B cell (primary cell): ENCODE results near the gene UBA3. TPM values are rescaled to one million over a fixed set of nuclear protein-coding genes. Genes with fewer than 3 reads are reported as not detected.

Experiments
- ATAC-seq: fragments of 200-7000 bp; cut with Tn5 transposase; one replicate; pipeline ENCODE4 v1.10.0; 2021; ENCODE audit warnings: low read depth, mild to moderate bottlenecking, moderate number of reproducible peaks, moderate library complexity
- CTCF ChIA-PET: fragments of 350-600 bp; sonication (Branson Sonifier 250); formaldehyde crosslinking; loops from one replicate; lab custom pipeline; 2021; ENCODE audit warnings: antibody characterized with exemption, inconsistent platforms; lab: Charles Lee
- POLR2A ChIA-PET: fragments of 350-600 bp; sonication (Branson Sonifier 250); formaldehyde crosslinking; loops from one replicate; lab custom pipeline; 2021; ENCODE audit warnings: antibody characterized with exemption; lab: Charles Lee
- DNase-seq: peaks from one replicate; pipeline ENCODE4 v3.0.0; 2013
- H2AFZ ChIP-seq: 2 replicates; pipeline ENCODE4 v1.6.1; 2012; ENCODE audit warnings: mild to moderate bottlenecking, low read depth, low read length; ENCODE audit not compliant: insufficient read depth, poor library complexity, severe bottlenecking
- H3K27ac ChIP-seq, 2 donors: 1 replicate in 1 of 2; 2 replicates in 1 of 2; pipeline ENCODE4 v1.5.1; 2012 to 2013; ENCODE audit warnings: low read length in 2 of 2, mild to moderate bottlenecking in 2 of 2, moderate library complexity in 1 of 2
- H3K27me3 ChIP-seq, 4 experiments: fragments of 200-600 bp in 1 of 4; sonication (generic) in 1 of 4; replicated peaks in 1 of 4; 1 replicate in 2 of 4; 2 replicates in 2 of 4; pipeline versions ENCODE4 v1.6.1 to v1.7.0; 2013 to 2016; ENCODE audit warnings: low read length in 3 of 4, mild to moderate bottlenecking in 2 of 4, mixed read lengths in 1 of 4, moderate library complexity in 1 of 4; ENCODE audit not compliant: insufficient read depth in 4 of 4, control insufficient read depth in 3 of 4; ENCODE audit errors: control extremely low read depth in 1 of 4
- H3K36me3 ChIP-seq, 2 experiments: replicated peaks in 1 of 2; 1 replicate in 1 of 2; 2 replicates in 1 of 2; pipeline versions ENCODE4 v1.6.1 to v1.7.1; 2013; ENCODE audit warnings: low read length in 1 of 2; ENCODE audit not compliant: insufficient read depth in 2 of 2, control insufficient read depth in 1 of 2; ENCODE audit errors: control extremely low read depth in 1 of 2, extremely low read depth in 1 of 2
- H3K4me1 ChIP-seq, 2 donors: fragments of 200-600 bp in 1 of 2; sonication (generic) in 1 of 2; 1 replicate in 1 of 2; 2 replicates in 1 of 2; pipeline versions ENCODE4 v1.5.1 to v1.6.1; 2013 to 2017; ENCODE audit warnings: low read length in 2 of 2; ENCODE audit not compliant: control insufficient read depth in 2 of 2, insufficient read depth in 2 of 2
- H3K4me2 ChIP-seq: replicated peaks from 2 replicates; pipeline ENCODE3; 2012; ENCODE audit warnings: mild to moderate bottlenecking, low read depth, low read length; ENCODE audit not compliant: poor library complexity, severe bottlenecking
- H3K4me3 ChIP-seq, 5 experiments: fragments of 200-600 bp in 1 of 5; sonication (generic) in 1 of 5; 1 replicate in 3 of 5; 2 replicates in 2 of 5; pipeline versions ENCODE4 v1.5.1 to v1.7.0; 2011 to 2016; ENCODE audit warnings: low read length in 4 of 5, mild to moderate bottlenecking in 4 of 5, low read depth in 2 of 5, control low read depth in 1 of 5, moderate library complexity in 1 of 5; ENCODE audit not compliant: insufficient read depth in 1 of 5; ENCODE audit errors: control extremely low read depth in 1 of 5, extremely low read depth in 1 of 5
- H3K79me2 ChIP-seq: fragments of 200-600 bp; sonication (generic); one replicate; pipeline ENCODE4 v1.6.0; 2016; ENCODE audit warnings: low read length; ENCODE audit not compliant: control insufficient read depth, insufficient read depth
- H3K9ac ChIP-seq: fragments of 200-600 bp; sonication (generic); 2 replicates; pipeline ENCODE4 v1.6.1; 2017; ENCODE audit warnings: mild to moderate bottlenecking, low read length, moderate library complexity
- H3K9me3 ChIP-seq, 3 donors: one replicate each; pipeline versions ENCODE4 v1.6.1 to v1.7.1; 2013; ENCODE audit warnings: low read length in 2 of 3; ENCODE audit not compliant: control insufficient read depth in 2 of 3, insufficient read depth in 1 of 3; ENCODE audit errors: control extremely low read depth in 1 of 3
- H4K20me1 ChIP-seq: 2 replicates; pipeline ENCODE4 v1.6.0; 2012; ENCODE audit warnings: mild to moderate bottlenecking, low read length; ENCODE audit not compliant: insufficient read depth, control insufficient read depth, poor library complexity, severe bottlenecking
- H3K27ac Mint-ChIP-seq: one replicate; pipeline ENCODE4 v1.8.0; 2021; ENCODE audit warnings: mixed read lengths
- H3K27me3 Mint-ChIP-seq: one replicate; pipeline ENCODE4 v1.8.0; 2021; ENCODE audit warnings: mixed read lengths
- H3K4me1 Mint-ChIP-seq: one replicate; pipeline ENCODE4 v1.8.0; 2021; ENCODE audit warnings: mixed read lengths
- H3K4me3 Mint-ChIP-seq: one replicate; pipeline ENCODE4 v1.8.0; 2021; ENCODE audit warnings: mixed read lengths
- H3K9me3 Mint-ChIP-seq: one replicate; pipeline ENCODE4 v1.8.0; 2022; ENCODE audit warnings: mixed read lengths; ENCODE audit not compliant: insufficient read depth
- CTCF ChIP-seq: fragments of 200-600 bp; IDR thresholded peaks from one replicate; pipeline ENCODE4 v1.8.0; 2022; ENCODE audit warnings: antibody characterized with exemption, mild to moderate bottlenecking
- EZH2 ChIP-seq: IDR thresholded peaks from 2 replicates; pipeline ENCODE4 v1.6.1; 2012; ENCODE audit warnings: borderline replicate concordance, low read depth, mild to moderate bottlenecking, moderate library complexity, low read length; ENCODE audit not compliant: insufficient read depth, poor library complexity, severe bottlenecking
- WGBS: methylation state at CpG from one replicate; pipeline ENCODE4 v1.1.5; 2013; ENCODE audit warnings: missing lambda C conversion rate; ENCODE audit not compliant: insufficient coverage; 5-methylcytosine and 5-hydroxymethylcytosine counted together
- intact Hi-C: fragments of 100-400 bp; cut with micrococcal nuclease; formaldehyde crosslinking; loops from one replicate; pipeline ENCODE4 v1.10.0; 2022
- polyA plus RNA-seq: library from polyadenylated mRNA; depleted of rRNA; stranded (reverse); fragments of >200 nt; gene quantifications from 2 replicates; pipeline ENCODE4 v1.2.3, GENCODE V29; 2012
- total RNA-seq, 2 donors: library from RNA; stranded (reverse); fragments of 120-200 nt in 1 of 2; gene quantifications; 1 replicate in 1 of 2; 2 replicates in 1 of 2; pipeline versions ENCODE4 v1.2.3 to v1.2.4, GENCODE V29; 2013 to 2022

The UBA3 gene
- total and polyA plus RNA-seq, 2 donors (not counting 1 experiment from before 2014, with no cell fraction given), result 42.2 to 99.8 TPM

DNA sequence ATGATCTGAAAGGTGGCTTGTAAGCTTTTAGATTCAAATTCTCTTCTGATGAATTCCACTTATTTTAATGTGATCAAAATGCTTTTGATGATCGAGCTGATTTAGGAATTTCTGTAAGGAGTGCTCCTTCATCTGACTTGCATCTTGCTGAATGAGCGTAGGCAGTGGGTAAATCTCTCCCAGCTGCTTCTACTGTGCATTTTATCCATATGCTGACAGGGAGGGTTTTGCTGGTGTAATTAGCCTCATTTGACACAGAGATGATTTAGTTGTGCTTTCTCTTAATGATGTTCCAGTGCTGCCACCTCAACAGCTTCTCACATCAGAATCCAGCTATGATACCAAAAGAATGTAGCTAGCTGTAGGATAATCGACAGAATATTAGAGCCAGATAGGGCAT, 46.1 kb upstream of the UBA3 start:
- no peaks in the 10 kb centered on the region for H4K20me1 ChIP-seq
- DNase-seq, result no peak
- no peak overlapping the region for H3K4me3 ChIP-seq
- H3K27me3 ChIP-seq, result no peaks in the 10 kb centered on the region
- intact Hi-C loops, result no loop called here
- H3K4me1 Mint-ChIP-seq, result no peaks in the 10 kb centered on the region
- no peak overlapping the region for H2AFZ ChIP-seq
- H3K4me1 ChIP-seq, result no peaks in the 10 kb centered on the region
- no peak for ATAC-seq
- H3K27ac ChIP-seq, result no peak overlapping the region
- POLR2A ChIA-PET, result no interaction called here
- H3K27ac Mint-ChIP-seq, result no peak overlapping the region
- H3K79me2 ChIP-seq, result no peaks in the 10 kb centered on the region
- WGBS, result 100% methylated on average over 1 of the region's 3 CpGs
- peaks cover 10% of the 10 kb centered on the region for H3K27me3 Mint-ChIP-seq
- H3K9me3 Mint-ChIP-seq, result no peaks in the 10 kb centered on the region
- H3K4me3 Mint-ChIP-seq, result no peak overlapping the region
- TF ChIP-seq CTCF (no peak), EZH2 (no peak)
- no peak overlapping the region for H3K4me2 ChIP-seq
- H3K9ac ChIP-seq, result no peak overlapping the region
- H3K36me3 ChIP-seq, result no peaks in the 10 kb centered on the region
- CTCF ChIA-PET, result interaction anchor here (1.4 kb wide), 1 partner anchor 61 kb away, joined by 5 read pairs; no protein-coding TSS in a partner anchor
- no peaks in the 10 kb centered on the region for H3K9me3 ChIP-seq

- H3K4me1 Mint-ChIP-seq, result peaks cover 5% of the 10 kb centered on the region
- ATAC-seq, result no peak
- peaks cover 10% of the 10 kb centered on the region for H3K27me3 Mint-ChIP-seq
- Histone ChIP-seq H3K4me1 (no peaks in the 10 kb centered on the region), H4K20me1 (no peaks in the 10 kb centered on the region), H3K27ac (no peak within 1 kb of the TSS), H3K27me3 (no peaks in the 10 kb centered on the region), H3K9me3 (no peaks in the 10 kb centered on the region), H2AFZ (no peak within 1 kb of the TSS), H3K36me3 (no peaks in the 10 kb centered on the region), H3K4me2 (no peak within 1 kb of the TSS), H3K79me2 (no peaks in the 10 kb centered on the region), H3K4me3 (no peak within 1 kb of the TSS), H3K9ac (no peak within 1 kb of the TSS)
- intact Hi-C loops, result loop anchor here (5.0 kb wide), 1 partner anchor 40 kb away; the partner anchor contains the start of genes ARL6IP5 and UBA3
- CTCF ChIA-PET, result interaction anchor here (0.7 to 0.9 kb wide), 2 partner anchors 29 to 39 kb away, joined by 3 to 4 read pairs; no protein-coding TSS in a partner anchor
- no peaks in the 10 kb centered on the region for H3K9me3 Mint-ChIP-seq
- DNase-seq, result no peak
- POLR2A ChIA-PET, result no interaction called here
- TF ChIP-seq EZH2 (no peak), CTCF (no peak)
- no peak within 1 kb of the TSS for H3K4me3 Mint-ChIP-seq
- 95% methylated on average over 2 of the region's 3 CpGs for WGBS
- H3K27ac Mint-ChIP-seq, result no peak within 1 kb of the TSS
Observed at GRCh38 chr3:69122403-69122802, 42.2 kb upstream of the UBA3 start, which contains the start of gene LMOD3. TSS of gene LMOD3 (minus strand) at chr3:69122595. CDS start at chr3:69122386, 209 bp downstream.
